Smooth muscle cell (in vitro differentiated cells): ENCODE results near the gene FBXL2. TPM values are rescaled to one million over a fixed set of nuclear protein-coding genes. Genes with fewer than 3 reads are reported as not detected.

Source experiments
- DNase-seq: peaks from one replicate; lab custom pipeline; 2025; ENCODE audit not compliant: unreplicated experiment; lab: John Stamatoyannopoulos, UW
- H2AFZ ChIP-seq: fragments of 200-600 bp; sonication (generic); 2 replicates; pipeline ENCODE4 v1.6.0; 2016; ENCODE audit warnings: antibody characterized with exemption, low read depth, mild to moderate bottlenecking
- H3F3A ChIP-seq: fragments of 200-600 bp; sonication (generic); 2 replicates; pipeline ENCODE4 v1.6.0; 2017; ENCODE audit warnings: antibody characterized with exemption, low read depth
- H3K27ac ChIP-seq: fragments of 200-600 bp; sonication (generic); 2 replicates; pipeline ENCODE4 v1.5.1; 2016; ENCODE audit warnings: low read depth, mild to moderate bottlenecking
- H3K27me3 ChIP-seq: fragments of 200-600 bp; sonication (generic); 2 replicates; pipeline ENCODE4 v1.6.1; 2016; ENCODE audit warnings: low read depth, mild to moderate bottlenecking
- H3K36me3 ChIP-seq: fragments of 200-600 bp; sonication (generic); 2 replicates; pipeline ENCODE4 v1.5.1; 2016; ENCODE audit warnings: low read depth
- H3K4me1 ChIP-seq: fragments of 200-600 bp; sonication (generic); 2 replicates; pipeline ENCODE4 v1.5.1; 2016; ENCODE audit warnings: low read depth
- H3K4me2 ChIP-seq: fragments of 200-600 bp; sonication (generic); 2 replicates; pipeline ENCODE4 v1.6.0; 2016; ENCODE audit warnings: mild to moderate bottlenecking
- H3K4me3 ChIP-seq: fragments of 200-600 bp; sonication (generic); 2 replicates; pipeline ENCODE4 v1.5.1; 2016; ENCODE audit warnings: mild to moderate bottlenecking
- H3K79me2 ChIP-seq: fragments of 200-600 bp; sonication (generic); 2 replicates; pipeline ENCODE4 v1.6.0; 2016; ENCODE audit warnings: low read depth, mild to moderate bottlenecking
- H3K9ac ChIP-seq: fragments of 200-600 bp; sonication (generic); 2 replicates; pipeline ENCODE4 v1.6.0; 2016; ENCODE audit warnings: low read depth
- H3K9me3 ChIP-seq: fragments of 200-600 bp; sonication (generic); replicated peaks from 2 replicates; pipeline ENCODE4 v1.5.1; 2016; ENCODE audit warnings: low read depth
- H4K20me1 ChIP-seq: fragments of 200-600 bp; sonication (generic); 2 replicates; pipeline ENCODE4 v1.6.0; 2016; ENCODE audit warnings: low read depth
- WGBS: methylation state at CpG from one replicate; pipeline ENCODE4 v1.1.7; 2016; ENCODE audit warnings: low lambda C conversion rate; 5-methylcytosine and 5-hydroxymethylcytosine counted together
- polyA plus RNA-seq: library from polyadenylated mRNA; unstranded; fragments of >200 nt; fragmentation: Nextera tagmentation; extraction: Ambion mirVana; gene quantifications from 2 replicates; pipeline ENCODE4 v1.2.1, GENCODE V29; 2016
- total RNA-seq: library from RNA; depleted of rRNA; stranded (reverse); fragments of >200 nt; gene quantifications from 2 replicates; pipeline ENCODE4 v1.2.3, GENCODE V29; 2014
- TF ChIP-seq, protein P1 (sequence below): fragments of 200-600 bp; sonication (generic); IDR thresholded peaks from 2 replicates; pipeline ENCODE4 v1.5.1; 2017; ENCODE audit warnings: borderline replicate concordance, mild to moderate bottlenecking, antibody characterized with exemption; ENCODE audit not compliant: insufficient read depth, poor library complexity, severe bottlenecking

The FBXL2 gene
- total and polyA plus RNA-seq, 2 experiments from 2014 or later, result 8.9 to 10.7 TPM

DNA sequence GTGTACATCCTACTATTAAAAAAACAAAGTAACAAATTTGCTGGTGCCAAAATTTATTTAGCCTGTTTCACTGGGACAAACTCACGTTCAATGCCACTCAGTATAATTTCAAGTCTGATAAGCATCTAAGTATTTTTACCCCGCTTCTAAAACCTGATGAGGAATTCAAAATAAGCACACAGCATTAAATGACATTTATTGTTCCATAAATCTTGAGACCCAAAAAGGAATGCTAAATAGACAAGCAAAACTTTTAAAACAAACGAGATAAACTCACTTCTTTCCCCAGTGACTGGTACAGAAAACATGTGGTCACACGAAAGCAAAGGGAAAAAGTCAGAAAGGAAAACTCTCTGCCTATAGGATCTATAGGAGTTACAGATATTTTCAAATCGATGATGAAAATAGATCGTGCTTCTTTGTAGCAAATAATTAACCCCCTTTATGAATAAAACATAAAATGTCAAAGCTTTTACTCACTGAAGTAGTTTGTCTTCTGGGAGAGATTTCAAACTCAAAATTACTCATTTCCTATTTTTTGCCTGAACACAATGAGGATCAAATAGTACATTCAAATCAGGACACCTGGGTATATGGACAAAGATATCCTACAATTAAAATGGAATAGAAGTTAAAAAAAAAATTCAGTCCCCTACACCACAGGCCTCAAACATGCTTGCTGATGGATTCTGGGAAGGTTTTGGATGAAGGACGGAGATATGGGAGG is 111.3 kb downstream of the FBXL2 start:
- H3K9ac ChIP-seq, result no peak overlapping the region
- H3F3A ChIP-seq, result peaks cover 23% of the 10 kb centered on the region
- DNase-seq, result no peak
- no peak overlapping the region for H2AFZ ChIP-seq
- WGBS, result 79% methylated on average over 7 of the region's 7 CpGs
- no peaks in the 10 kb centered on the region for H3K27me3 ChIP-seq
- TF ChIP-seq, protein P1, sequence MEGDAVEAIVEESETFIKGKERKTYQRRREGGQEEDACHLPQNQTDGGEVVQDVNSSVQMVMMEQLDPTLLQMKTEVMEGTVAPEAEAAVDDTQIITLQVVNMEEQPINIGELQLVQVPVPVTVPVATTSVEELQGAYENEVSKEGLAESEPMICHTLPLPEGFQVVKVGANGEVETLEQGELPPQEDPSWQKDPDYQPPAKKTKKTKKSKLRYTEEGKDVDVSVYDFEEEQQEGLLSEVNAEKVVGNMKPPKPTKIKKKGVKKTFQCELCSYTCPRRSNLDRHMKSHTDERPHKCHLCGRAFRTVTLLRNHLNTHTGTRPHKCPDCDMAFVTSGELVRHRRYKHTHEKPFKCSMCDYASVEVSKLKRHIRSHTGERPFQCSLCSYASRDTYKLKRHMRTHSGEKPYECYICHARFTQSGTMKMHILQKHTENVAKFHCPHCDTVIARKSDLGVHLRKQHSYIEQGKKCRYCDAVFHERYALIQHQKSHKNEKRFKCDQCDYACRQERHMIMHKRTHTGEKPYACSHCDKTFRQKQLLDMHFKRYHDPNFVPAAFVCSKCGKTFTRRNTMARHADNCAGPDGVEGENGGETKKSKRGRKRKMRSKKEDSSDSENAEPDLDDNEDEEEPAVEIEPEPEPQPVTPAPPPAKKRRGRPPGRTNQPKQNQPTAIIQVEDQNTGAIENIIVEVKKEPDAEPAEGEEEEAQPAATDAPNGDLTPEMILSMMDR, result no peak
- H4K20me1 ChIP-seq, result peaks cover 21% of the 10 kb centered on the region
- peaks cover 2% of the 10 kb centered on the region for H3K79me2 ChIP-seq
- H3K9me3 ChIP-seq, result no peaks in the 10 kb centered on the region
- H3K4me1 ChIP-seq, result peaks cover 7% of the 10 kb centered on the region
- H3K4me3 ChIP-seq, result no peak overlapping the region
- peaks cover 26% of the 10 kb centered on the region for H3K36me3 ChIP-seq
- peak overlapping the region; percentile 43 for H3K27ac ChIP-seq
- no peak overlapping the region for H3K4me2 ChIP-seq

DNA sequence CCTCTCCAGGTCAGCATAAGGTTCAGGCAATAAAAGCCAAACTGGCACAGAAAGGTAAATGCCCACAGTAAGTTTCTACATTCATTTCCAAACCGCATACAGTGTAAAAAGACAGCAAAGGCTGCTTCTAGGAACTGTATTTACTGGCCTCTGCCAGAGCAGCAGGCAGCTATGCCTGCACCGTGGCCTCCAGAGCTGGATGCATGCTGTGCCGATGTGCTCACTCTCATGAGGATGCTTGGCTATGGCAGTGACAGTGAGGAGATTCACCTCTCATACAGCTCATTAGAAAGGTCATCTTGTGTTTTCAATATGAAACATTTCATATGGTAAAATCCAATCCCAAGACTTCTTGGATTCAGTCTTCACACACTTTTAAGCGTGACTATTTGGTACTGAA is 112.7 kb downstream of the FBXL2 start:
- DNase-seq, result no peak
- TF ChIP-seq, protein P1, result no peak
- Histone ChIP-seq H3K9ac (no peak overlapping the region), H3F3A (peaks cover 26% of the 10 kb centered on the region), H3K4me2 (no peak overlapping the region), H3K79me2 (peaks cover 2% of the 10 kb centered on the region), H3K4me3 (no peak overlapping the region), H3K27ac (no peak overlapping the region), H3K9me3 (no peaks in the 10 kb centered on the region), H2AFZ (no peak overlapping the region), H3K4me1 (peaks cover 8% of the 10 kb centered on the region), H4K20me1 (peaks cover 28% of the 10 kb centered on the region), H3K27me3 (no peaks in the 10 kb centered on the region), H3K36me3 (peaks cover 27% of the 10 kb centered on the region)
- 94% methylated on average over 4 of the region's 4 CpGs for WGBS

DNA sequence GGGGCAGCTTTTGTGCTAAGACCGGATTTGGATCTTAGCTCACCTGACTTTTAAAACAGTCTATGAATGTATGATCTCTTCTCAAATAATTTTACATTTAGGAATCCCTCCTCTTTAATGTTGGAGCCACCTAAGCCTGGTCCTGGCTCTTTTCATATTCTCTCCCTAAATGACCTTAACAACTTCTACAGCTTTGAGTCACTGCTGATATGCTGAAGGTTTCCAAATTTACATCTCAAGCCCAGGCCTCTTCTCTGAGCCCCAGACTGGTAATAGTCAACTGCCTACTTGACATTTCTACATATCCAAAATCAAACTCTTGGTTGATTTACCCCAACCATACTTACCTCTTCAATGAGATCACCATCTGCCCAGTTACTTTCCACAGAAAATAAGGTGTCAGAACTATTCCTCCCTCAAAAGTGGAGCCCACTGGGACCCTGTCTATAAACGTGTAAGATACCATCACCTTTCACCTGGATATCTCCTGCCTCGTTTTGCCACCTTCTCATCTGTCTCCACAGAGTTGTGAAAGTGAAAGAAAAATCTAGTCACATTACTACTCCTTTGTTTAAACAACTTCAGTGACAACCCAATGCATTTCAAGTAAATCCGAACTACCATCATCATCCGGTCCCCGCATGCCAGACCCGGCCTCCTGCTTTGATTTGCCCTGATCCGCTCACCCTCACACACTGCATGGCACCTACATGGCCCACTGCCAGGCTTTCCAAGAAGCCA is 114.2 kb downstream of the FBXL2 start:
- no peak overlapping the region for H3K4me3 ChIP-seq
- H3K27me3 ChIP-seq, result no peaks in the 10 kb centered on the region
- WGBS, result 95% methylated on average over 8 of the region's 8 CpGs
- no peak for DNase-seq
- H3K27ac ChIP-seq, result peak overlapping the region; percentile 89
- peaks cover 8% of the 10 kb centered on the region for H3K4me1 ChIP-seq
- H3K4me2 ChIP-seq, result no peak overlapping the region
- peaks cover 2% of the 10 kb centered on the region for H3K79me2 ChIP-seq
- TF ChIP-seq, protein P1, result no peak
- no peaks in the 10 kb centered on the region for H3K9me3 ChIP-seq
- no peak overlapping the region for H2AFZ ChIP-seq
- H3F3A ChIP-seq, result peaks cover 18% of the 10 kb centered on the region
- H4K20me1 ChIP-seq, result peaks cover 34% of the 10 kb centered on the region
- peaks cover 30% of the 10 kb centered on the region for H3K36me3 ChIP-seq
- H3K9ac ChIP-seq, result no peak overlapping the region
